ENCODE results near the gene SPRR1B.
"Not testable (repeated sequence)": the region's sequence is repeated elsewhere in the genome, so short reads cannot be mapped to it uniquely, and the experiment has no call there.

SPRR1B gene

GRCh38 chr1:153030895-153031294, at the start of gene SPRR1B:
SPRR1B (plus strand) TSS chr1:153031203; CDS start chr1:153032346, 1,143 bp downstream.
- peaks cover 13% of the 10 kb centered on the region for H3K27me3 Mint-ChIP-seq
- H3K36me3 Mint-ChIP-seq (ENCODE audit: low read depth), result no peaks in the 10 kb centered on the region
- H3K27ac Mint-ChIP-seq, result no peak within 1 kb of the TSS
- no peak within 1 kb of the TSS for H3K4me3 Mint-ChIP-seq
- intact Hi-C loops (cut with micrococcal nuclease), result no loop called here
- H3K4me1 Mint-ChIP-seq (ENCODE audit: low read depth), result no peaks in the 10 kb centered on the region
- H3K9me3 Mint-ChIP-seq, result no peaks in the 10 kb centered on the region

- Mint-ChIP-seq H3K4me1 (ENCODE audit: low read depth) (no peaks in the 10 kb centered on the region), H3K4me3 (no peak overlapping the region), H3K27ac (no peak overlapping the region), H3K36me3 (ENCODE audit: low read depth) (no peaks in the 10 kb centered on the region), H3K9me3 (no peaks in the 10 kb centered on the region), H3K27me3 (peaks cover 4% of the 10 kb centered on the region)
- intact Hi-C loops (cut with micrococcal nuclease), result no loop called here
Observed at GRCh38 chr1:152982076-152982475, 48.9 kb upstream of the SPRR1B start.

- no peak overlapping the region for H3K4me3 Mint-ChIP-seq
- no peaks in the 10 kb centered on the region for H3K36me3 Mint-ChIP-seq (ENCODE audit: low read depth)
- no peaks in the 10 kb centered on the region for H3K4me1 Mint-ChIP-seq (ENCODE audit: low read depth)
- intact Hi-C loops (cut with micrococcal nuclease), result no loop called here
- H3K27ac Mint-ChIP-seq, result no peak overlapping the region
- peaks cover 4% of the 10 kb centered on the region for H3K27me3 Mint-ChIP-seq
- no peaks in the 10 kb centered on the region for H3K9me3 Mint-ChIP-seq
Observed at GRCh38 chr1:152983234-152983633, 47.8 kb upstream of the SPRR1B start.

GRCh38 chr1:152983743-152984142, 47.3 kb upstream of the SPRR1B start, which contains the start of gene SPRR1A:
SPRR1A (plus strand) TSS chr1:152984081; CDS start chr1:152985231, 1,150 bp downstream.
- Mint-ChIP-seq H3K27ac (no peak within 1 kb of the TSS), H3K9me3 (no peaks in the 10 kb centered on the region), H3K27me3 (peaks cover 6% of the 10 kb centered on the region), H3K36me3 (ENCODE audit: low read depth) (no peaks in the 10 kb centered on the region), H3K4me1 (ENCODE audit: low read depth) (no peaks in the 10 kb centered on the region), H3K4me3 (no peak within 1 kb of the TSS)
- intact Hi-C loops (cut with micrococcal nuclease), result no loop called here

GRCh38 chr1:152986578-152986977, 44.4 kb upstream of the SPRR1B start:
- H3K9me3 Mint-ChIP-seq, result no peaks in the 10 kb centered on the region
- H3K36me3 Mint-ChIP-seq (ENCODE audit: low read depth), result no peaks in the 10 kb centered on the region
- H3K27me3 Mint-ChIP-seq, result peaks cover 7% of the 10 kb centered on the region
- no peak overlapping the region for H3K4me3 Mint-ChIP-seq
- no peak overlapping the region for H3K27ac Mint-ChIP-seq
- H3K4me1 Mint-ChIP-seq (ENCODE audit: low read depth), result no peaks in the 10 kb centered on the region
- intact Hi-C loops (cut with micrococcal nuclease), result no loop called here

GRCh38 chr1:152993186-152993585, 37.8 kb upstream of the SPRR1B start:
- Mint-ChIP-seq H3K4me1 (ENCODE audit: low read depth) (no peaks in the 10 kb centered on the region), H3K4me3 (no peak overlapping the region), H3K27me3 (peaks cover 6% of the 10 kb centered on the region), H3K27ac (no peak overlapping the region), H3K9me3 (no peaks in the 10 kb centered on the region), H3K36me3 (ENCODE audit: low read depth) (no peaks in the 10 kb centered on the region)
- intact Hi-C loops (cut with micrococcal nuclease), result no loop called here

- H3K4me1 Mint-ChIP-seq (ENCODE audit: low read depth), result no peaks in the 10 kb centered on the region
- no peaks in the 10 kb centered on the region for H3K36me3 Mint-ChIP-seq (ENCODE audit: low read depth)
- no peak overlapping the region for H3K27ac Mint-ChIP-seq
- no peak overlapping the region for H3K4me3 Mint-ChIP-seq
- no peaks in the 10 kb centered on the region for H3K9me3 Mint-ChIP-seq
- intact Hi-C loops (cut with micrococcal nuclease), result no loop called here
- peaks cover 3% of the 10 kb centered on the region for H3K27me3 Mint-ChIP-seq
Observed at GRCh38 chr1:152995842-152996241, 35.2 kb upstream of the SPRR1B start.

- Mint-ChIP-seq H3K36me3 (ENCODE audit: low read depth) (no peaks in the 10 kb centered on the region), H3K9me3 (no peaks in the 10 kb centered on the region), H3K4me3 (no peak overlapping the region), H3K27me3 (peaks cover 3% of the 10 kb centered on the region), H3K27ac (no peak overlapping the region), H3K4me1 (ENCODE audit: low read depth) (no peaks in the 10 kb centered on the region)
- intact Hi-C loops (cut with micrococcal nuclease), result no loop called here
Observed at GRCh38 chr1:152996633-152997400, 34.2 kb upstream of the SPRR1B start.

GRCh38 chr1:152997901-152998300, 33.1 kb upstream of the SPRR1B start:
- no peaks in the 10 kb centered on the region for H3K36me3 Mint-ChIP-seq (ENCODE audit: low read depth)
- peaks cover 3% of the 10 kb centered on the region for H3K27me3 Mint-ChIP-seq
- H3K4me3 Mint-ChIP-seq, result no peak overlapping the region
- H3K4me1 Mint-ChIP-seq (ENCODE audit: low read depth), result no peaks in the 10 kb centered on the region
- H3K9me3 Mint-ChIP-seq, result no peaks in the 10 kb centered on the region
- intact Hi-C loops (cut with micrococcal nuclease), result no loop called here
- no peak overlapping the region for H3K27ac Mint-ChIP-seq

- H3K9me3 Mint-ChIP-seq, result no peaks in the 10 kb centered on the region
- peaks cover 3% of the 10 kb centered on the region for H3K27me3 Mint-ChIP-seq
- H3K4me3 Mint-ChIP-seq, result no peak overlapping the region
- no peak overlapping the region for H3K27ac Mint-ChIP-seq
- H3K4me1 Mint-ChIP-seq (ENCODE audit: low read depth), result no peaks in the 10 kb centered on the region
- intact Hi-C loops (cut with micrococcal nuclease), result no loop called here
- H3K36me3 Mint-ChIP-seq (ENCODE audit: low read depth), result no peaks in the 10 kb centered on the region
Observed at GRCh38 chr1:152998476-152998875, 32.5 kb upstream of the SPRR1B start.

GRCh38 chr1:152999818-153000217, 31.2 kb upstream of the SPRR1B start:
- Mint-ChIP-seq H3K9me3 (no peaks in the 10 kb centered on the region), H3K4me1 (ENCODE audit: low read depth) (no peaks in the 10 kb centered on the region), H3K27me3 (peaks cover 3% of the 10 kb centered on the region), H3K27ac (no peak overlapping the region), H3K4me3 (no peak overlapping the region), H3K36me3 (ENCODE audit: low read depth) (no peaks in the 10 kb centered on the region)
- intact Hi-C loops (cut with micrococcal nuclease), result no loop called here

- no peaks in the 10 kb centered on the region for H3K9me3 Mint-ChIP-seq
Observed at GRCh38 chr1:153000294-153000693, 30.7 kb upstream of the SPRR1B start.

GRCh38 chr1:153001382-153001781, 29.6 kb upstream of the SPRR1B start, which contains the start of gene SPRR3:
SPRR3 (plus strand) TSS chr1:153001749; CDS start chr1:153003021, 1,272 bp downstream.
- Mint-ChIP-seq H3K36me3 (ENCODE audit: low read depth) (no peaks in the 10 kb centered on the region), H3K27ac (no peak within 1 kb of the TSS), H3K4me3 (no peak within 1 kb of the TSS), H3K9me3 (no peaks in the 10 kb centered on the region), H3K4me1 (ENCODE audit: low read depth) (no peaks in the 10 kb centered on the region), H3K27me3 (peaks cover 3% of the 10 kb centered on the region)
- intact Hi-C loops (cut with micrococcal nuclease), result no loop called here

More at GRCh38 chr1:153000294-153000693, 30.7 kb upstream of the SPRR1B start:
- intact Hi-C loops (cut with micrococcal nuclease), result no loop called here
- Mint-ChIP-seq H3K27ac (no peak overlapping the region), H3K36me3 (ENCODE audit: low read depth) (no peaks in the 10 kb centered on the region), H3K27me3 (peaks cover 3% of the 10 kb centered on the region), H3K4me1 (ENCODE audit: low read depth) (no peaks in the 10 kb centered on the region), H3K4me3 (no peak overlapping the region)

GRCh38 chr1:153011235-153011758, 19.7 kb upstream of the SPRR1B start:
- H3K36me3 Mint-ChIP-seq (ENCODE audit: low read depth); intact Hi-C loops (cut with micrococcal nuclease); H3K27me3 Mint-ChIP-seq; H3K4me1 Mint-ChIP-seq (ENCODE audit: low read depth); H3K27ac Mint-ChIP-seq; H3K9me3 Mint-ChIP-seq; H3K4me3 Mint-ChIP-seq: not testable (repeated sequence)

Measured in dendritic cell treated with granulocyte-macrophage colony-stimulating factor and Interleukin-4, amounts not matched to agents 40 ng/mL and 50 ng/mL, for 4 days (primary cell).